Measurements from ENCODE around the gene PRRT4. TPM values are rescaled to one million over a fixed set of nuclear protein-coding genes. Genes with fewer than 3 reads are reported as not detected.

PRRT4 gene
- total and polyA plus RNA-seq, 2 of the 13 experiments (the other 11 are each of a cell fraction or from before 2014, with no cell fraction given) = not detected

DNA sequence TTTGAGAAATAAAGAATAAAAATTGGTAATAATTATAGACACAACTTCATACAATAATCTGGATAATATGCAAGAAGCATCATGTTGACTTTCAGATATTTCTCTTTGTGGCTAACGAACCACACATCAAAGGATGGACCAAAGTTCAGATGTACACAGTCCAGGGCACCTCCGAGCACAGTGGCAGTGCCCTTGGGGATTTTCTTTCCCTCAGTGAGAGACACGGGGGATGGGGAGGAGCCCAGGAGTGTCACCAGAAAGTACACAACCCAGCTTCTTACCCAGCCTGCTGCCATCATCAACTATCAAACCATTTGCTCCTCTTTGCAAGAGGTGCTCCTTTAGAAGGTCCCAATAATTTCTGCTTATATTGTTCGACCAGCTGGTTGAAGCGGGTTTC, 51.0 kb downstream of the PRRT4 start (continued):
- TF ChIP-seq PHF20 (CRISPR knock-in tag; IDR thresholded peaks at IDR 0.05) = no peak
- TF ChIP-seq NR2F2 (IDR thresholded peaks at IDR 0.05; ENCODE audit: borderline replicate concordance, low read depth) = peak; percentile 61; the same call in 1 of the 2 replicates
- 0 out of 2 replicates have a peak, but pooled peaks have one; percentile 43 for TF ChIP-seq ARID3A (IDR thresholded peaks at IDR 0.05; ENCODE audit: low read depth, low read length)
- peak in 1 of 2 experiments; percentile 46; a peak in 1 of 4 replicates for TF ChIP-seq NR2F1 (CRISPR knock-in tag; IDR thresholded peaks at IDR 0.05)
- peak; percentile 71 for TF ChIP-seq HNF4G (IDR thresholded peaks at IDR 0.05; ENCODE audit: borderline replicate concordance, low read depth, low read length)
- TF ChIP-seq HNF4G (CRISPR knock-in tag; IDR thresholded peaks at IDR 0.05; ENCODE audit: borderline replicate concordance, low read depth) = peak; percentile 80; the same call in 1 of the 2 replicates
- TF ChIP-seq BHLHE40 (IDR thresholded peaks at IDR 0.05; ENCODE audit: low read length) = 0 out of 2 replicates have a peak, but pooled peaks have one; percentile 10
- TF ChIP-seq MTA3 (CRISPR knock-in tag; IDR thresholded peaks at IDR 0.05) = no peak
- no peak for TF ChIP-seq ZZZ3 (CRISPR knock-in tag; IDR thresholded peaks at IDR 0.05; ENCODE audit: borderline replicate concordance)
- no peak for TF ChIP-seq CEBPB (IDR thresholded peaks at IDR 0.05; ENCODE audit: borderline replicate concordance, low read depth, low read length)
- TF ChIP-seq ZNF44 (CRISPR knock-in tag; IDR thresholded peaks at IDR 0.05) = no peak
- TF ChIP-seq, protein P1, sequence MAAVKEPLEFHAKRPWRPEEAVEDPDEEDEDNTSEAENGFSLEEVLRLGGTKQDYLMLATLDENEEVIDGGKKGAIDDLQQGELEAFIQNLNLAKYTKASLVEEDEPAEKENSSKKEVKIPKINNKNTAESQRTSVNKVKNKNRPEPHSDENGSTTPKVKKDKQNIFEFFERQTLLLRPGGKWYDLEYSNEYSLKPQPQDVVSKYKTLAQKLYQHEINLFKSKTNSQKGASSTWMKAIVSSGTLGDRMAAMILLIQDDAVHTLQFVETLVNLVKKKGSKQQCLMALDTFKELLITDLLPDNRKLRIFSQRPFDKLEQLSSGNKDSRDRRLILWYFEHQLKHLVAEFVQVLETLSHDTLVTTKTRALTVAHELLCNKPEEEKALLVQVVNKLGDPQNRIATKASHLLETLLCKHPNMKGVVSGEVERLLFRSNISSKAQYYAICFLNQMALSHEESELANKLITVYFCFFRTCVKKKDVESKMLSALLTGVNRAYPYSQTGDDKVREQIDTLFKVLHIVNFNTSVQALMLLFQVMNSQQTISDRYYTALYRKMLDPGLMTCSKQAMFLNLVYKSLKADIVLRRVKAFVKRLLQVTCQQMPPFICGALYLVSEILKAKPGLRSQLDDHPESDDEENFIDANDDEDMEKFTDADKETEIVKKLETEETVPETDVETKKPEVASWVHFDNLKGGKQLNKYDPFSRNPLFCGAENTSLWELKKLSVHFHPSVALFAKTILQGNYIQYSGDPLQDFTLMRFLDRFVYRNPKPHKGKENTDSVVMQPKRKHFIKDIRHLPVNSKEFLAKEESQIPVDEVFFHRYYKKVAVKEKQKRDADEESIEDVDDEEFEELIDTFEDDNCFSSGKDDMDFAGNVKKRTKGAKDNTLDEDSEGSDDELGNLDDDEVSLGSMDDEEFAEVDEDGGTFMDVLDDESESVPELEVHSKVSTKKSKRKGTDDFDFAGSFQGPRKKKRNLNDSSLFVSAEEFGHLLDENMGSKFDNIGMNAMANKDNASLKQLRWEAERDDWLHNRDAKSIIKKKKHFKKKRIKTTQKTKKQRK (IDR thresholded peaks at IDR 0.05; ENCODE audit: low read length) = no peak
- TF ChIP-seq SIX4 (CRISPR knock-in tag; IDR thresholded peaks at IDR 0.05) = 0 out of 2 replicates have a peak, but pooled peaks have one; percentile 27
- no peak for TF ChIP-seq SATB2 (CRISPR knock-in tag; IDR thresholded peaks at IDR 0.05)
- TF ChIP-seq PHF8 (CRISPR knock-in tag; IDR thresholded peaks at IDR 0.05) = no peak
- TF ChIP-seq ZBTB7A (CRISPR knock-in tag; IDR thresholded peaks at IDR 0.05) = no peak
- peak; percentile 21; the same call in 1 of the 2 replicates for TF ChIP-seq ZNF816 (CRISPR knock-in tag; IDR thresholded peaks at IDR 0.05; ENCODE audit: borderline replicate concordance)
- TF ChIP-seq SAFB2 (CRISPR knock-in tag; IDR thresholded peaks at IDR 0.05; ENCODE audit: borderline replicate concordance, low read depth) = no peak
- TF ChIP-seq ZHX1 (CRISPR knock-in tag; IDR thresholded peaks at IDR 0.05; ENCODE audit: low read depth) = no peak
- no peak for TF ChIP-seq ZNF234 (CRISPR knock-in tag; conservative IDR thresholded peaks at IDR 0.05)
- no peak for TF ChIP-seq TOE1 (CRISPR knock-in tag; IDR thresholded peaks at IDR 0.05)
- TF ChIP-seq HES4 (CRISPR knock-in tag; IDR thresholded peaks at IDR 0.05; ENCODE audit: borderline replicate concordance) = no peak
- TF ChIP-seq MTF1 (CRISPR knock-in tag; IDR thresholded peaks at IDR 0.05) = no peak
- TF ChIP-seq ZFX (CRISPR knock-in tag; IDR thresholded peaks at IDR 0.05; ENCODE audit: low read depth) = no peak
- no peak for TF ChIP-seq PITX1 (CRISPR knock-in tag; IDR thresholded peaks at IDR 0.05)

All from HepG2 (cell line).